Type B pancreatic cell (in vitro differentiated cells): ENCODE results near the gene STUB1. TPM values are rescaled to one million over a fixed set of nuclear protein-coding genes. Genes with fewer than 3 reads are reported as not detected.
A peak's percentile ranks its signal among the peaks of the same experiment; 100 is the strongest.

Source experiments
- DNase-seq: peaks from one replicate; pipeline ENCODE4 v3.0.0; 2021; ENCODE audit warnings: mixed read lengths; ENCODE audit not compliant: unreplicated experiment; ENCODE audit errors: extremely low spot score
- H3K27ac Mint-ChIP-seq: 2 replicates; pipeline ENCODE4 v1.8.0; 2021; ENCODE audit warnings: mild to moderate bottlenecking, mixed read lengths
- H3K27me3 Mint-ChIP-seq: 2 replicates; pipeline ENCODE4 v1.8.0; 2021; ENCODE audit warnings: mixed read lengths
- H3K36me3 Mint-ChIP-seq: 2 replicates; pipeline ENCODE4 v1.8.0; 2021; ENCODE audit warnings: mixed read lengths
- H3K4me1 Mint-ChIP-seq: one replicate; pipeline ENCODE4 v1.8.0; 2021; ENCODE audit warnings: mixed read lengths; ENCODE audit not compliant: unreplicated experiment
- H3K4me3 Mint-ChIP-seq: 2 replicates; pipeline ENCODE4 v1.8.0; 2021; ENCODE audit warnings: mild to moderate bottlenecking, mixed read lengths
- H3K9me3 Mint-ChIP-seq: 2 replicates; pipeline ENCODE4 v1.8.0; 2021; ENCODE audit warnings: mixed read lengths
- total RNA-seq: library from RNA; stranded (reverse); gene quantifications from 2 replicates; pipeline ENCODE4 v1.2.1, GENCODE V29; 2021; ENCODE audit warnings: low replicate concordance
- TF ChIP-seq, protein P1 (sequence below): fragments of 200-600 bp; sonication (generic); conservative IDR thresholded peaks from 2 replicates; pipeline ENCODE4 v1.5.0; 2021; ENCODE audit warnings: antibody characterized with exemption, mild to moderate bottlenecking

The STUB1 gene
- total RNA-seq, 1 donor from 2014 or later: 80.3 TPM

DNA sequence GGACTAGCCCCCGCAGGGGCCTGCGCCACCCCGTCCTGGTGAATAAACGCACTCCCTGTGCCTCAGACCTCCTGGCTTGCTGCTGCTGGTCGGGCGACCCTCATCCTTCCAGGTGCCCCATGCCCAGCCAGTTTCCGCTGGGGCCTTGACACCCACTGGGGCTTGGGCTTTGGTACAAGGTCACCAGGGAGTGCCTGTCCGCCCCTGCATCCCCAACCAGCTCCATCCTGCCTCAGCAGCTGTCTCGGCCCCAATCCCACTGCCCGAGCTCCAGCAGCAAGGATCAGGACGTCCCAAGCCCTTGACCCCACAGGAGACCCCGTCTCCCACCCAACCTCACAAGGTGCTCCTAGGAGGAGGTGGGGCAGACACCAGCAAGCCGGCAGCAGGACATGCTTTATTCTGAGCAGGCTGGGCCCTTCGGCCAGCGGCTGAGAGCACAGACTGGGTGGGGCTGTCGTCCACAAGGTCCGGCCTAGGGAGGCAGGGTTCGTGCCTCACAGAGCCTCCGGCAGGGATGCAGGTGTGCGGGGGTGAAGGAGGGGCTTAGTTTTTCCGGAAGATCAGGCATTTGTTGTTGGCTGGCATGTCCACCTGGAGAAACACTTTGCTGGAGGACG, 46.0 kb upstream of the STUB1 start:
- Mint-ChIP-seq H3K9me3 (no peaks in the 10 kb centered on the region), H3K36me3 (no peaks in the 10 kb centered on the region), H3K4me1 (peaks cover 8% of the 10 kb centered on the region), H3K27me3 (peaks cover 6% of the 10 kb centered on the region), H3K27ac (no peak overlapping the region), H3K4me3 (peak overlapping the region; percentile 79)
- DNase-seq: no peak
- TF ChIP-seq, protein P1, sequence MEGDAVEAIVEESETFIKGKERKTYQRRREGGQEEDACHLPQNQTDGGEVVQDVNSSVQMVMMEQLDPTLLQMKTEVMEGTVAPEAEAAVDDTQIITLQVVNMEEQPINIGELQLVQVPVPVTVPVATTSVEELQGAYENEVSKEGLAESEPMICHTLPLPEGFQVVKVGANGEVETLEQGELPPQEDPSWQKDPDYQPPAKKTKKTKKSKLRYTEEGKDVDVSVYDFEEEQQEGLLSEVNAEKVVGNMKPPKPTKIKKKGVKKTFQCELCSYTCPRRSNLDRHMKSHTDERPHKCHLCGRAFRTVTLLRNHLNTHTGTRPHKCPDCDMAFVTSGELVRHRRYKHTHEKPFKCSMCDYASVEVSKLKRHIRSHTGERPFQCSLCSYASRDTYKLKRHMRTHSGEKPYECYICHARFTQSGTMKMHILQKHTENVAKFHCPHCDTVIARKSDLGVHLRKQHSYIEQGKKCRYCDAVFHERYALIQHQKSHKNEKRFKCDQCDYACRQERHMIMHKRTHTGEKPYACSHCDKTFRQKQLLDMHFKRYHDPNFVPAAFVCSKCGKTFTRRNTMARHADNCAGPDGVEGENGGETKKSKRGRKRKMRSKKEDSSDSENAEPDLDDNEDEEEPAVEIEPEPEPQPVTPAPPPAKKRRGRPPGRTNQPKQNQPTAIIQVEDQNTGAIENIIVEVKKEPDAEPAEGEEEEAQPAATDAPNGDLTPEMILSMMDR: no peak

DNA sequence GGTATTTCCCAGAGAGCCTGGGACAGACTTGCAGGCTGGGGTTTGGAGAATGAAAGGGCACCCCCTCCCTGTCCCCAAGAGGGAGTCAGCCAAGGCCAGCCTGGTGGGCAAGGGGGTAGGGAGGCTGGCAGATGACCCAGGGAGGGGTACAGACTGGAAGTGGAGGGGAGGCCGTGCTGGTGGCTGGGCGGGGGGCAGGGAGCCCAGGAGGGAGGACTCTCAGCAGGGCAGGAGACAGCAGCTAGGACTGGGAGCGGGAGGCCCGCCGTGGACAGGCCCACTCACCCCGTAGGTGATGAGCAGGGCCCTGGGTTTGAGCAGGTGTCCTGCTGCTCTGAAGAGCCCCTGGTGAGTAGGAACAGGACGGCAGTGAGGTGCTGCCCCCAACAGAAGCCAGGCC, 45.2 kb upstream of the STUB1 start:
- H3K4me3 Mint-ChIP-seq: peak overlapping the region; percentile 72
- TF ChIP-seq, protein P1: no peak
- no peak overlapping the region for H3K27ac Mint-ChIP-seq
- no peaks in the 10 kb centered on the region for H3K36me3 Mint-ChIP-seq
- peaks cover 5% of the 10 kb centered on the region for H3K4me1 Mint-ChIP-seq
- H3K9me3 Mint-ChIP-seq: no peaks in the 10 kb centered on the region
- no peak for DNase-seq
- H3K27me3 Mint-ChIP-seq: peaks cover 6% of the 10 kb centered on the region

DNA sequence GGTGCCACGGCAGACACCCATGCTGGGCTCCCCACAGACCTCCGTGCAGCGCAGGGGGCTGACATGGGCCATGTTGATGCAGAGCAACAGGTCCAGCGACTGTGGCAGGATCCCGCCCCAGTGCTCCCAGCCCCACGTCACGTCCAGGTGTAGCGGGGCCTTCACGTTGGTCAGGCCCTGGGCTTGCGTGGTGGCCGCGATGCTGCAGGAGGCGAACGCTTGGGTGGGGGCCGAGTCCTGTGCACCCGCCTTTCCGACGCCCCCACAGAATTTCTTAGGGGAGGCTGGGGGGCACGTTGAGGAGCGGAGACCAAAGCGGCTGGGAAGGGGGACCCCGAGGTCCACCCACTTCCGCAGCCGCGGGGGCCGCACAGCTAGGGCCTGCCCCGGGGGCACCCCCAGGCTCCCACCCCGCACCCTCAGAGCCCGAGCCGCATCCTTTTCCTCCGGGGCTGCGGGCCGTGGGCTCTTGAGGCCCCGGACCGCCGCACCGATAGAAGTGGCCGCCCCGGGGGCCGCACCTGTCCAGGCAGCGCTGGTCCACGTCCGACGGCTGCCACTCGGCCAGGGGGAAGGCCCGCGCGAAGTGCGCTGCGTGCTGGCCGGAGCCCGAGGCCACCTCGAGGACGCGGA, 44.5 kb upstream of the STUB1 start:
- H3K4me1 Mint-ChIP-seq: peaks cover 5% of the 10 kb centered on the region
- H3K9me3 Mint-ChIP-seq: no peaks in the 10 kb centered on the region
- H3K27ac Mint-ChIP-seq: no peak overlapping the region
- no peak for DNase-seq
- TF ChIP-seq, protein P1: no peak
- peak overlapping the region; percentile 93 for H3K4me3 Mint-ChIP-seq
- H3K27me3 Mint-ChIP-seq: peaks cover 6% of the 10 kb centered on the region
- H3K36me3 Mint-ChIP-seq: no peaks in the 10 kb centered on the region

DNA sequence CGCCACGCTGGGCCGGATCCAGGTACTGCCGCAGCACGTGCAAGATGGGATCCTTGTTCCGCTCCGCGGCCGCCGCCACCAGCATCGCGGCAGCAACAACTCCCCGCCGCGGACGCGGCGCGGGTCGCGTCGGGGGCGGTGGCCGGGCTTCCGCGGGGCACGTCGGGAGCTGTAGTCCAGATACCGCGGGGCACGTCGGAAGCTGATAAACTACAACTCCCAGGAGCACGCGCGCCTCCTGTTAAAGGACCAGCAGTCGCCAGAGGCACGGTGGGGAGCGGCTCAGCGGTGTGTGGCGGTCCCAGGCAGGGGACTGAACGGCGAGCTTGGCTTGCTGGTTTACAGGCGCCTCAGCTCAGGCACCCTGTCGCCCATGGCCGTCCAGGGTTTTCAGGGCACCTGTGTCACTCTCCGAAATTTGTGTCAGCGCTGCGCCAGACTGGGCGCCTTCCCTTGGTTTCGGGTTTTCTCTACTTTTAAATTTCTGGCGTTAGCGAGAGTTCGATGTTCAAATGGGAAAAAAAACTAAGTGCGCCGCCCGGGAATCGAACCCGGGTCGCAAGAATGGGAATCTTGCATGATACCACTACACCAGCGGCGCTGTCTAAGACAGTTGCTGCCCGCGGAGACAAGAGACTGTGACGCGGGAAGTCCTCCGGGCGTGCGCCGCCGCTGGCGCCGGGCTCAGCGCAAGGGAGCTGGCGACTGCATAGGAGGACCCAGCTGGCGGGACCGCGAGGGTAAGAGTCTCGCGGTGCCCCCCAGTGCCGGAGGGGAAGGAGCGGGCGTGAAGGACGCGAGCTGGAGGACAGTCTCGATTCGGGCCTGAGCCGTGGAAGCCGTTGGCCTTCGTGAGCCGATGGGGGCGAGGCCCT, 43.8 kb upstream of the STUB1 start, which contains the start of gene METTL26:
Gene METTL26, minus strand, starts transcription at position 100 of the 875 bp plus-strand sequence. Its CDS starts 15 bp downstream, at position 85.
- Mint-ChIP-seq H3K36me3 (no peaks in the 10 kb centered on the region), H3K9me3 (no peaks in the 10 kb centered on the region), H3K27me3 (peaks cover 6% of the 10 kb centered on the region), H3K27ac (peak within 1 kb of the TSS; percentile 99), H3K4me3 (peak within 1 kb of the TSS; percentile 93), H3K4me1 (peaks cover 5% of the 10 kb centered on the region)
- peak; percentile 97 for DNase-seq
- TF ChIP-seq, protein P1: no peak

DNA sequence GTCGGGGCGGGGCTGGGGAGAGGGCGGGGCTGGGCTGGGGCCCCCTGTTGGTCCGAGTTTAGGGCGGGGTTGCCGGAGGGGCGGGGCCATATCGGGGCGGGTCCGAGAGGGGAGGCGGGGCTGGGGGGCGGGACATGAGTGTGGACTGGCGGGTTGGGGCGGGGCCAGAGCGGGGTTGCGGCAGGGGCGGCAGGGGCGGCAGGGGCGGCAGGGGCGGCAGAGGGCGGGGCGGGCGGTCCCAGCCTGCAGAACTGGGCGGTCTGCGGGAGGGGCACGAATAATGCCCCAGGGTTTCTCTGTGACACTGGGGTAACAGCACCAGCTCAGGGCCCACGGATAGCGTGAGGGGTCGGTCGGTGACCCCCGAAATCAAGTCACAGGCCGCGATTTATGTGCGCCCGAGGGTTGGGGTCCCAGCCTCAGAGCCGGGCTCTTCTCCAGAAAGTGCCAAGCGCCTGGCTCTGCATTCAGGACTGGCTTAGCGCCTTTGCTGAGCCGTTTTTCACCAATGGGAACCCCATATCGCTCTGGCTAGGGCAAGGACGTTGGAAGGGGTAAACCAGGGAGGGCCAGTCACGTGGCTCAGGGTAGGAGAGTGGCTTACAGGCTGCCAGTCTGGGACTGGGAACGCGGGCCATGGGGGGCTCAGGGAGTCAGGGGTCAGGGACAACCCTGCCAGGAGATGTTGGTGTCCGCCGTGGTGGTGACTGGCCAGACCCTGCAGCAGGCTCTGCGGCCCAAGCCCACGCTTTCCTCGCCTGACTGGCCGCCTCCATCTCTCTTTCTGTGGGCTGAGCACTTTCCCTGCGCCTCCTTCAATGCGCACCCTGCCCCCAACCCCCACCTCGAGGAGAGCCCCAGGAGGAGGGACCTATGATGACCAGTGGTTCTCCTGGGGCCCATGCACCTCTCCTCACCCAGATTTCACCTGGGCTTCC, 42.9 kb upstream of the STUB1 start:
- peak; percentile 90 for DNase-seq
- Mint-ChIP-seq H3K9me3 (no peaks in the 10 kb centered on the region), H3K36me3 (no peaks in the 10 kb centered on the region), H3K4me1 (peaks cover 5% of the 10 kb centered on the region), H3K4me3 (peak overlapping the region; percentile 93), H3K27me3 (peaks cover 6% of the 10 kb centered on the region), H3K27ac (peak overlapping the region; percentile 99)
- TF ChIP-seq, protein P1: no peak
